SHP77 (cell line): ENCODE data around the gene ACRBP.
"Not testable (repeated sequence)": the region's sequence is repeated elsewhere in the genome, so short reads cannot be mapped to it uniquely, and the experiment has no call there.

Experiments used
- DNase-seq, 2 experiments: peaks; one replicate each; lab custom pipeline; 2025; lab: John Stamatoyannopoulos, UW

ACRBP gene

GRCh38 chr12:6614513-6615172 is 32.6 kb downstream of the ACRBP start:
- no peak for DNase-seq

GRCh38 chr12:6613776-6614512 is 33.3 kb downstream of the ACRBP start:
- peak; percentile 84 to 87 for DNase-seq

GRCh38 chr12:6613015-6613775 is 34.0 kb downstream of the ACRBP start:
- peak; percentile 77 to 82 for DNase-seq

- DNase-seq: no peak
Observed at GRCh38 chr12:6612652-6613014, 34.6 kb downstream of the ACRBP start.

- DNase-seq: peak in 1 of 2 experiments; percentile 5
Observed at GRCh38 chr12:6612247-6612646, 35.0 kb downstream of the ACRBP start.

GRCh38 chr12:6608592-6609281 is 38.5 kb downstream of the ACRBP start:
- no peak for DNase-seq

- DNase-seq: peak; percentile 70 to 87
Observed at GRCh38 chr12:6607751-6608591, 39.3 kb downstream of the ACRBP start.

GRCh38 chr12:6606331-6607131 is 40.7 kb downstream of the ACRBP start:
- no peak for DNase-seq

- DNase-seq: no peak
Observed at GRCh38 chr12:6605421-6606330, 41.6 kb downstream of the ACRBP start.

GRCh38 chr12:6604259-6605029 is 42.8 kb downstream of the ACRBP start:
- DNase-seq: no peak

- DNase-seq: no peak
Observed at GRCh38 chr12:6603095-6603567, 44.1 kb downstream of the ACRBP start.

- no peak for DNase-seq
Observed at GRCh38 chr12:6602526-6602925, 44.7 kb downstream of the ACRBP start.

GRCh38 chr12:6595673-6596072 is 51.6 kb downstream of the ACRBP start:
- DNase-seq: not testable (repeated sequence)

GRCh38 chr12:6592087-6592486 is 55.1 kb downstream of the ACRBP start:
- DNase-seq: no peak
